UCSD-AML1 (cell line): ENCODE results near the gene PIF1.
"Not testable (repeated sequence)": the region's sequence is repeated elsewhere in the genome, so short reads cannot be mapped to it uniquely, and the experiment has no call there.

Experiments used
- DNase-seq: peaks from one replicate; lab custom pipeline; 2025; ENCODE audit not compliant: unreplicated experiment; lab: John Stamatoyannopoulos, UW

PIF1 gene

GRCh38 chr15:64847876-64848716 is 22.6 kb upstream of the PIF1 start:
- no peak for DNase-seq

- DNase-seq = no peak
Observed at GRCh38 chr15:64847448-64847847, 22.0 kb upstream of the PIF1 start.

GRCh38 chr15:64847016-64847415 is 21.6 kb upstream of the PIF1 start:
- DNase-seq = no peak

GRCh38 chr15:64845831-64846595 is 20.6 kb upstream of the PIF1 start:
- DNase-seq = no peak

- DNase-seq = peak; percentile 49
Observed at GRCh38 chr15:64845183-64845611, 19.8 kb upstream of the PIF1 start.

GRCh38 chr15:64844576-64845145 is 19.2 kb upstream of the PIF1 start:
- DNase-seq = peak; percentile 34

- DNase-seq = no peak
Observed at GRCh38 chr15:64843991-64844390, 18.5 kb upstream of the PIF1 start.

GRCh38 chr15:64842986-64843561 is 17.6 kb upstream of the PIF1 start:
- DNase-seq = peak; percentile 77

- DNase-seq = peak; percentile 48
Observed at GRCh38 chr15:64842096-64842939, 16.9 kb upstream of the PIF1 start.

- peak; percentile 98 for DNase-seq
Observed at GRCh38 chr15:64841344-64842095, 16.1 kb upstream of the PIF1 start, which contains the start of gene PLEKHO2. PLEKHO2 (plus strand) TSS chr15:64841915; CDS start chr15:64842017, 102 bp downstream.

- DNase-seq = no peak
Observed at GRCh38 chr15:64841060-64841343, 15.6 kb upstream of the PIF1 start.

- DNase-seq = peak; percentile 38
Observed at GRCh38 chr15:64837502-64837901, 12.1 kb upstream of the PIF1 start.

- DNase-seq = no peak
Observed at GRCh38 chr15:64836023-64836536, 10.6 kb upstream of the PIF1 start.

- DNase-seq = no peak
Observed at GRCh38 chr15:64833690-64834089, 8.2 kb upstream of the PIF1 start.

GRCh38 chr15:64828985-64829384 is 3.5 kb upstream of the PIF1 start:
- no peak for DNase-seq

- no peak for DNase-seq
Observed at GRCh38 chr15:64824929-64825430, 467 bp downstream of the PIF1 start.

- no peak for DNase-seq
Observed at GRCh38 chr15:64816452-64816851, 9.0 kb downstream of the PIF1 start.

- not testable (repeated sequence) for DNase-seq
Observed at GRCh38 chr15:64814965-64815364, 10.5 kb downstream of the PIF1 start.

GRCh38 chr15:64814283-64814682 is 11.2 kb downstream of the PIF1 start:
- not testable (repeated sequence) for DNase-seq
